ENCODE measurements around the gene FTH1.
"Not testable (repeated sequence)": the region's sequence is repeated elsewhere in the genome, so short reads cannot be mapped to it uniquely, and the experiment has no call there.

FTH1 gene

GRCh38 chr11:61966734-61967115 lies 709 bp downstream of the FTH1 start:
- TF ChIP-seq FOXK2 (IDR thresholded peaks at IDR 0.05) (no peak), L3MBTL2 (conservative IDR thresholded peaks at IDR 0.05) (0 out of 2 replicates have a peak, but pooled peaks have one; percentile 18), CTBP1 (IDR thresholded peaks at IDR 0.05; ENCODE audit: borderline replicate concordance) (no peak)
- peak; percentile 33 for DNase-seq (ENCODE audit: extremely low spot score)
- ChIA-PET POLR2A (interaction anchor here (1.1 to 5.4 kb wide), 8 partner anchors 15 to 85 kb away, joined by 3 to 68 read pairs (median 4); partner anchors contain the start of gene BEST1), CTCF (no interaction called here)

GRCh38 chr11:61964666-61965271 lies 2.7 kb downstream of the FTH1 start:
- DNase-seq (ENCODE audit: extremely low spot score); CTCF ChIA-PET: not testable (repeated sequence)
- POLR2A ChIA-PET: interaction anchor here (1.2 to 5.4 kb wide), 3 partner anchors 10 to 61 kb away, joined by 3 to 68 read pairs (median 4); partner anchors contain the start of gene BEST1

DNA sequence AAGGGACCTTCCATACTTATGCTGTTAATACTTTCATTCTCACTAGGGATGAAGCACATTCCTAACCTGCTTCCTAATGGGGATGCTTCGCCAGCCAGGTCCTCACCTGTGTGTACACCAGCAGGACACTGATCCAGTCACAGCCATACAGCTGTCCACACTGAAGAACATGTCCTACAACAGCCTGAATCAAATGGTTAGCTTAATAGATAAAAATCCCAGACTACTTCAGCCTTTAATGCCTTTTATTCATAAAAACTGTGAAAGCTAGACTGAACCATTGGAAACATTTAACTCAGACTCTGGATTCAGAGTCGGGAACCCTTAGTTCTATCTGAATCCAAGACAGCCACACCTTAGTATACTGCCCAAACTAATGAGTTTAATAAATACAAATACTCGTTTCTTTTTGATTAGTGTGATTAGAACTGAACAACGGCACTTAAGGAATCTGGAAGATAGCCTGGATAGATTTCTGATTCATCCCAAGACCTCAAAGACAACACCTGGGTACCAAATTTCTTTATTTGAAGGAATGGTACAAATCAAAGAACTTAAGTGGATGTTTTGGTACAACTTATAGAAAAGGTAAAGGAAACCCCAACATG lies 3.3 kb downstream of the FTH1 start:
- DNase-seq (ENCODE audit: extremely low spot score): no peak
- CTCF ChIA-PET: interaction anchor here (0.6 kb wide), 2 partner anchors 66 to 96 kb away, joined by 3 to 5 read pairs; no protein-coding TSS in a partner anchor

DNA sequence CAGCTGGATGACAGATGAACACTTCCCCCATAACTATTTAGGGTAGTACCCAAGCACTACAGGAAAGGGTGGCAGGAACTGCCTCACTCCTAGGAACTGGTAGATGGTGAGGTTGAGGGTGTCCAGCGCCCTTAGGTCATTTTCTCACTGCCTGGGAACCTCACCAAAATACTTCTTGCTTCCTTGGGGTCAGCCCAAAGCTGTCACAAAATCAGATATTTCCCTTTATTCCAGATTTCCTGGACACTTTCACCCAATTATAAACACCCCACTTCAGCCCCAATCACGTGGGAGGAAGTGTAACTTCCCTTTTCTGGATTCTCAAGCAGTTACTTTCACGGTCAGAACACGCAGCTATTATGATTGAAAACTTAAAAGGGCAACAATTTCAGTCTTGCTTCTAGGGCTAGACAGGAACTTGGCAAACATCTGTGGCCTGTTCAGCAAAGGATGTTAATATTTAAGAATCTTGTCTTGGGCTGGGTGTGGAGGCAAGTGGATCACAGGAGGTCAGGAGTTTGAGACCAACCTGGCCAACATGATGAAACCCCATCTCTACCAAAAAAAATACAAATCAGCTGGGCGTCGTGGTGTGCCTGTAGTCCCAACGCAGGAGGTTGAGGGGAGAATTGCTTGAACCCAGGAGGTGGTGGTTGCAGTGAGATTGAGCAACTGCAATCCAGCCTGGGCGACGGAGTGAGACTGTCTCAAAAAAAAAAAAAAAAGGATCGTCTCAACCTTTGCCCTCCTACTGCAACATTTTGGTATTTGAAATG lies 4.0 kb downstream of the FTH1 start:
- DNase-seq (ENCODE audit: extremely low spot score): no peak
- CTCF ChIA-PET: interaction anchor here (0.6 kb wide), 2 partner anchors 66 to 95 kb away, joined by 3 to 5 read pairs; no protein-coding TSS in a partner anchor
- POLR2A ChIA-PET: interaction anchor here (0.8 to 1.4 kb wide), 6 partner anchors 9 to 62 kb away, joined by 3 to 5 read pairs (median 3); no protein-coding TSS in a partner anchor
- TF ChIP-seq NFRKB (IDR thresholded peaks at IDR 0.05): no peak
- TF ChIP-seq LEF1 (IDR thresholded peaks at IDR 0.05; ENCODE audit: borderline replicate concordance): no peak
- no peak for TF ChIP-seq FOXM1 (IDR thresholded peaks at IDR 0.05; ENCODE audit: borderline replicate concordance)
- no peak for TF ChIP-seq L3MBTL2 (conservative IDR thresholded peaks at IDR 0.05)
- no peak for TF ChIP-seq CTBP1 (IDR thresholded peaks at IDR 0.05; ENCODE audit: borderline replicate concordance)
- TF ChIP-seq FOXK2 (IDR thresholded peaks at IDR 0.05): no peak
- TF ChIP-seq BHLHE40 (IDR thresholded peaks at IDR 0.05; ENCODE audit: borderline replicate concordance): no peak
- TF ChIP-seq SUZ12 (IDR thresholded peaks at IDR 0.05): no peak
- no peak; the same call in 1 of the 2 replicates for TF ChIP-seq ELF4 (IDR thresholded peaks at IDR 0.05)
- no peak for TF ChIP-seq FOXA1 (IDR thresholded peaks at IDR 0.05)
- TF ChIP-seq SP1 (IDR thresholded peaks at IDR 0.05): no peak
- no peak for TF ChIP-seq TARDBP (IDR thresholded peaks at IDR 0.05)
- TF ChIP-seq ZNF384 (IDR thresholded peaks at IDR 0.05): no peak; the same call in 1 of the 2 replicates
- no peak for TF ChIP-seq HDGF (IDR thresholded peaks at IDR 0.05; ENCODE audit: borderline replicate concordance)
- TF ChIP-seq, protein P1, sequence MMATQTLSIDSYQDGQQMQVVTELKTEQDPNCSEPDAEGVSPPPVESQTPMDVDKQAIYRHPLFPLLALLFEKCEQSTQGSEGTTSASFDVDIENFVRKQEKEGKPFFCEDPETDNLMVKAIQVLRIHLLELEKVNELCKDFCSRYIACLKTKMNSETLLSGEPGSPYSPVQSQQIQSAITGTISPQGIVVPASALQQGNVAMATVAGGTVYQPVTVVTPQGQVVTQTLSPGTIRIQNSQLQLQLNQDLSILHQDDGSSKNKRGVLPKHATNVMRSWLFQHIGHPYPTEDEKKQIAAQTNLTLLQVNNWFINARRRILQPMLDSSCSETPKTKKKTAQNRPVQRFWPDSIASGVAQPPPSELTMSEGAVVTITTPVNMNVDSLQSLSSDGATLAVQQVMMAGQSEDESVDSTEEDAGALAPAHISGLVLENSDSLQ (IDR thresholded peaks at IDR 0.05): no peak
- TF ChIP-seq ARNT (IDR thresholded peaks at IDR 0.05): no peak

More for the DNA sequence above, 3.3 kb downstream of the FTH1 start:
- POLR2A ChIA-PET: interaction anchor here (1.0 to 5.4 kb wide), 4 partner anchors 13 to 62 kb away, joined by 3 to 68 read pairs (median 3); partner anchors contain the start of gene BEST1
- TF ChIP-seq, protein P1 (IDR thresholded peaks at IDR 0.05): no peak
- no peak for TF ChIP-seq ZNF384 (IDR thresholded peaks at IDR 0.05)
- no peak for TF ChIP-seq CTBP1 (IDR thresholded peaks at IDR 0.05; ENCODE audit: borderline replicate concordance)
- TF ChIP-seq L3MBTL2 (conservative IDR thresholded peaks at IDR 0.05): no peak
- no peak for TF ChIP-seq BHLHE40 (IDR thresholded peaks at IDR 0.05; ENCODE audit: borderline replicate concordance)
- TF ChIP-seq ARNT (IDR thresholded peaks at IDR 0.05): no peak

- ChIA-PET POLR2A (interaction anchor here (0.8 to 1.4 kb wide), 4 partner anchors 10 to 37 kb away, joined by 3 to 5 read pairs (median 4); no protein-coding TSS in a partner anchor), CTCF (no interaction called here)
- no peak for TF ChIP-seq ZNF384 (IDR thresholded peaks at IDR 0.05)
- no peak for TF ChIP-seq SUZ12 (IDR thresholded peaks at IDR 0.05)
- TF ChIP-seq NFRKB (IDR thresholded peaks at IDR 0.05): no peak
- no peak for TF ChIP-seq FOXM1 (IDR thresholded peaks at IDR 0.05; ENCODE audit: borderline replicate concordance)
- TF ChIP-seq LEF1 (IDR thresholded peaks at IDR 0.05; ENCODE audit: borderline replicate concordance): no peak
- no peak for TF ChIP-seq SP1 (IDR thresholded peaks at IDR 0.05)
- no peak for TF ChIP-seq L3MBTL2 (conservative IDR thresholded peaks at IDR 0.05)
- TF ChIP-seq TARDBP (IDR thresholded peaks at IDR 0.05): no peak
- TF ChIP-seq, protein P1 (IDR thresholded peaks at IDR 0.05): no peak
- no peak for DNase-seq (ENCODE audit: extremely low spot score)
Measured at GRCh38 chr11:61963016-61963281, 4.5 kb downstream of the FTH1 start.

Data from HEK293T (cell line).